ENCODE data around the gene TMEM204.

DNA sequence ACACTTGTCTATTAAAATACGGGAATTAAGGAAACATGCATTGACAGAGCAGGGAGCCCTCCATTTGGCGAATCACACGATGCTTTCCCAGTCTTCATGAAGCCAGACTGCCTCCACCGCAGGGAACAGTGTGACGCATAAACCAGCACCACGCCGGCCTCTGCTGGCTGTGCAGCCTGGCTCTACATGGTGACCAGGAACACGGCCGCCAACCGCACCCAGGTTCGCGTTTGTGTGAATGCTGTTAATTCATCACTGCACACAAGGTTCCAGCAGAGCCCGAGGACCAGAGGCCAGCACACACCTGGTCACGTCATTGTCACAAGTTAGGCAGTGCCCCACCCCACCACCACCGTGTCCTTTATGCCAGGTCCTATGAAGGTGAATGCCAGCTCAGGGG lies 26.7 kb downstream of the TMEM204 start:
- TF ChIP-seq, protein P1, sequence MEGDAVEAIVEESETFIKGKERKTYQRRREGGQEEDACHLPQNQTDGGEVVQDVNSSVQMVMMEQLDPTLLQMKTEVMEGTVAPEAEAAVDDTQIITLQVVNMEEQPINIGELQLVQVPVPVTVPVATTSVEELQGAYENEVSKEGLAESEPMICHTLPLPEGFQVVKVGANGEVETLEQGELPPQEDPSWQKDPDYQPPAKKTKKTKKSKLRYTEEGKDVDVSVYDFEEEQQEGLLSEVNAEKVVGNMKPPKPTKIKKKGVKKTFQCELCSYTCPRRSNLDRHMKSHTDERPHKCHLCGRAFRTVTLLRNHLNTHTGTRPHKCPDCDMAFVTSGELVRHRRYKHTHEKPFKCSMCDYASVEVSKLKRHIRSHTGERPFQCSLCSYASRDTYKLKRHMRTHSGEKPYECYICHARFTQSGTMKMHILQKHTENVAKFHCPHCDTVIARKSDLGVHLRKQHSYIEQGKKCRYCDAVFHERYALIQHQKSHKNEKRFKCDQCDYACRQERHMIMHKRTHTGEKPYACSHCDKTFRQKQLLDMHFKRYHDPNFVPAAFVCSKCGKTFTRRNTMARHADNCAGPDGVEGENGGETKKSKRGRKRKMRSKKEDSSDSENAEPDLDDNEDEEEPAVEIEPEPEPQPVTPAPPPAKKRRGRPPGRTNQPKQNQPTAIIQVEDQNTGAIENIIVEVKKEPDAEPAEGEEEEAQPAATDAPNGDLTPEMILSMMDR (IDR thresholded peaks at IDR 0.05) = no peak
- no peak for TF ChIP-seq POLR2AphosphoS5 (IDR thresholded peaks at IDR 0.05)
